Kasumi-1 (cell line): ENCODE measurements around the gene SRP9.
A peak's percentile ranks its signal among the peaks of the same experiment; 100 is the strongest.
"Not testable (repeated sequence)": the region's sequence is repeated elsewhere in the genome, so short reads cannot be mapped to it uniquely, and the experiment has no call there.

Experiments used
- DNase-seq, 2 experiments: peaks; one replicate each; lab custom pipeline; 2025; lab: John Stamatoyannopoulos, UW

SRP9 gene

GRCh38 chr1:225815526-225816178 lies 38.0 kb downstream of the SRP9 start:
- no peak for DNase-seq

- DNase-seq: no peak
Observed at GRCh38 chr1:225816643-225817538, 39.3 kb downstream of the SRP9 start.

- no peak for DNase-seq
Observed at GRCh38 chr1:225817611-225818061, 40.0 kb downstream of the SRP9 start.

- DNase-seq: no peak
Observed at GRCh38 chr1:225818229-225818628, 40.6 kb downstream of the SRP9 start.

- no peak for DNase-seq
Observed at GRCh38 chr1:225819346-225820192, 41.9 kb downstream of the SRP9 start.

- no peak for DNase-seq
Observed at GRCh38 chr1:225820522-225821120, 43.0 kb downstream of the SRP9 start.

GRCh38 chr1:225822655-225823403 lies 45.2 kb downstream of the SRP9 start:
- no peak for DNase-seq

- no peak for DNase-seq
Observed at GRCh38 chr1:225823811-225824261, 46.2 kb downstream of the SRP9 start.

GRCh38 chr1:225824533-225824941 lies 46.9 kb downstream of the SRP9 start:
- no peak for DNase-seq

GRCh38 chr1:225825078-225825477 lies 47.5 kb downstream of the SRP9 start:
- no peak for DNase-seq

- DNase-seq: peak; percentile 18 to 39
Observed at GRCh38 chr1:225825607-225826007, 48.0 kb downstream of the SRP9 start.

- DNase-seq: no peak
Observed at GRCh38 chr1:225827076-225827475, 49.5 kb downstream of the SRP9 start.

- no peak for DNase-seq
Observed at GRCh38 chr1:225828706-225829345, 51.2 kb downstream of the SRP9 start.

GRCh38 chr1:225830841-225831240 lies 53.2 kb downstream of the SRP9 start:
- DNase-seq: no peak

GRCh38 chr1:225834417-225835329 lies 57.0 kb downstream of the SRP9 start:
- DNase-seq: no peak

GRCh38 chr1:225835856-225836255 lies 58.2 kb downstream of the SRP9 start:
- DNase-seq: no peak

- not testable (repeated sequence) for DNase-seq
Observed at GRCh38 chr1:225836296-225836695, 58.7 kb downstream of the SRP9 start.

- no peak for DNase-seq
Observed at GRCh38 chr1:225838793-225839192, 61.2 kb downstream of the SRP9 start.
